ENCODE measurements around the gene RSRC1. TPM values are rescaled to one million over a fixed set of nuclear protein-coding genes. Genes with fewer than 3 reads are reported as not detected.

Gene RSRC1
- total and polyA plus RNA-seq, 2 of the 8 experiments (the other 6 are each of a cell fraction or from before 2014, with no cell fraction given): 2.0 to 27.9 TPM

DNA sequence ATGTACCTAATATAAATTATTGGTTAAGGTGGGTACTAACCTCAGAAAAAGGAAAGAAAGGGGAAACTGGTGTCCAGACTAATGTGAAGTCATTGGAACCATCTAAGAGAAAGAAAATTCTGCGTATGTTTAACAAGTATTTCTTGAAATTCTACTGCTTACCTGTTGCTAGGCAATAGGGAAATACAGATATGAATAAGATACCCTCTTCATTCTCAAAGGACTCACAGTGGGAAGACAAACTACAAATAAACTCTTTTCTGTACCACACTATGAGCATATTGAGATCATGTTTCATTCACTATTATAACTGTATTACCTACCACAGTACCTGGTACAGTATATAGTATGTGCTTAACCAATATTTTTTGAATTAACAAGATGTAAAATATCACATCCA lies 320.6 kb downstream of the RSRC1 start:
- no peak overlapping the region for H2BK15ac ChIP-seq (ENCODE audit: low read length)
- POLR2A ChIA-PET (ENCODE audit: partially characterized antibody): no interaction called here
- H3K9me3 ChIP-seq (ENCODE audit: insufficient read depth in 2 of 2, low read depth in 1 of 2, low read length in 1 of 2): no peaks in the 10 kb centered on the region
- H3K23me2 ChIP-seq (ENCODE audit: low read depth, low read length): no peaks in the 10 kb centered on the region
- 93% methylated on average over 1 of the region's 1 CpG; no CpG with 5 or more reads in 1 of the 2 experiments for WGBS, 2 experiments (ENCODE audit: extremely low coverage in 1 of 2, insufficient coverage in 1 of 2, insufficient read length in 1 of 2, insufficient replicate concordance in 2 of 2, low coverage in 1 of 2, low lambda C conversion rate in 2 of 2, missing lambda C conversion rate in 1 of 2)
- H3K23ac ChIP-seq (ENCODE audit: insufficient read length): no peak overlapping the region
- no peaks in the 10 kb centered on the region for H4K20me1 ChIP-seq (replicated peaks in 1 of 2; ENCODE audit: control insufficient read depth in 1 of 2, insufficient read depth in 2 of 2, low read length in 2 of 2)
- H4K5ac ChIP-seq (ENCODE audit: insufficient read length, low read depth, low read length): no peak overlapping the region
- H3K4me3 ChIP-seq (ENCODE audit: extremely low read depth in 1 of 4, insufficient read depth in 2 of 4, low read depth in 3 of 4, low read length in 4 of 4): no peak overlapping the region
- H3K14ac ChIP-seq (ENCODE audit: insufficient read length): no peak overlapping the region
- H2BK5ac ChIP-seq (ENCODE audit: low read depth, low read length): no peak overlapping the region
- no peak overlapping the region for H2AK5ac ChIP-seq (ENCODE audit: low read depth, low read length)
- no peak overlapping the region for H2BK120ac ChIP-seq (replicated peaks; ENCODE audit: low read depth, low read length)
- no peak overlapping the region for H2AFZ ChIP-seq (ENCODE audit: low read length)
- no peak overlapping the region for H4K8ac ChIP-seq (ENCODE audit: extremely low read depth, insufficient read depth, low read length)
- H3K9ac ChIP-seq (replicated peaks in 1 of 4; ENCODE audit: extremely low read depth in 1 of 4, low read depth in 3 of 4, low read length in 3 of 4): no peak overlapping the region
- no peak overlapping the region for H3K4ac ChIP-seq (replicated peaks; ENCODE audit: insufficient read length, low read depth, low read length)
- FAIRE-seq: no peak
- H3K79me1 ChIP-seq (ENCODE audit: low read depth, low read length): no peaks in the 10 kb centered on the region
- no peak overlapping the region for H3K56ac ChIP-seq (replicated peaks; ENCODE audit: insufficient read length, low read depth, low read length)
- no peak overlapping the region for H2BK20ac ChIP-seq (ENCODE audit: low read length)
- CTCF ChIA-PET (ENCODE audit: partially characterized antibody): interaction anchor here (0.6 to 1.5 kb wide), 2 partner anchors 336 to 571 kb away, joined by 3 to 5 read pairs; no protein-coding TSS in a partner anchor
- H3K27ac ChIP-seq (ENCODE audit: low read depth, low read length): no peak overlapping the region
- no peak for DNase-seq (ENCODE audit: low read depth in 1 of 2, low spot score in 2 of 2)
- TF ChIP-seq TBP (IDR thresholded peaks at IDR 0.05; ENCODE audit: low read depth, low read length) (no peak), SRF (IDR thresholded peaks at IDR 0.05; ENCODE audit: low read depth, low read length) (no peak), TEAD4 (IDR thresholded peaks at IDR 0.05; ENCODE audit: low read depth, low read length) (no peak), JUN (IDR thresholded peaks at IDR 0.05; ENCODE audit: low read depth, low read length) (no peak), CBX8 (IDR thresholded peaks at IDR 0.05; ENCODE audit: borderline replicate concordance, low read depth, low read length) (no peak), ASH2L (IDR thresholded peaks at IDR 0.05; ENCODE audit: low read length) (no peak), KDM5A (IDR thresholded peaks at IDR 0.05; ENCODE audit: low read length) (no peak), RXRA (IDR thresholded peaks at IDR 0.05; ENCODE audit: insufficient read depth, low read depth, low read length) (no peak), KDM4A (IDR thresholded peaks at IDR 0.05; ENCODE audit: low read depth, low read length, severe bottlenecking) (no peak), BRCA1 (IDR thresholded peaks at IDR 0.05; ENCODE audit: low read depth, low read length) (no peak), CREB1 (IDR thresholded peaks at IDR 0.05) (no peak), TAF7 (optimal IDR thresholded peaks at IDR 0.05; ENCODE audit: borderline replicate concordance, low read depth, low read length) (no peak), POLR2A (IDR thresholded peaks at IDR 0.05; ENCODE audit: control extremely low read depth in 1 of 2, low read depth in 2 of 2, low read length in 2 of 2) (no peak), BACH1 (IDR thresholded peaks at IDR 0.05; ENCODE audit: low read length) (no peak), CEBPB (IDR thresholded peaks at IDR 0.05; ENCODE audit: low read depth, low read length) (no peak)
- no peak overlapping the region for H4K91ac ChIP-seq (replicated peaks; ENCODE audit: insufficient read length, low read length)
- H3K36me3 ChIP-seq (ENCODE audit: control insufficient read depth in 2 of 4, insufficient read depth in 4 of 4, low read length in 3 of 4): no peaks in the 10 kb centered on the region
- no peak overlapping the region for H3K4me2 ChIP-seq (ENCODE audit: insufficient read depth in 1 of 2, low read depth in 2 of 2, low read length in 2 of 2)
- H2BK12ac ChIP-seq (ENCODE audit: low read depth, low read length): no peak overlapping the region
- no peaks in the 10 kb centered on the region for H3K27me3 ChIP-seq (replicated peaks in 1 of 4; ENCODE audit: control insufficient read depth in 3 of 4, extremely low read depth in 1 of 4, insufficient read depth in 3 of 4, low read length in 3 of 4)
- no peaks in the 10 kb centered on the region for H3K79me2 ChIP-seq (ENCODE audit: control insufficient read depth in 1 of 2, insufficient read depth in 2 of 2, low read length in 2 of 2)
- H3K18ac ChIP-seq (ENCODE audit: extremely low read depth, low read length): no peak overlapping the region
- H3K4me1 ChIP-seq (replicated peaks in 1 of 4; ENCODE audit: control insufficient read depth in 3 of 4, insufficient read depth in 4 of 4, low read length in 3 of 4): no peaks in the 10 kb centered on the region

Data from H1 (cell line).